ENCODE measurements around the gene LCTL.
"Not testable (repeated sequence)": the region's sequence is repeated elsewhere in the genome, so short reads cannot be mapped to it uniquely, and the experiment has no call there.

LCTL gene

GRCh38 chr15:66592505-66593218, 26.9 kb upstream of the LCTL start:
- no peak overlapping the region for H3K4me3 ChIP-seq (ENCODE audit: low read depth, low read length)

- no peak overlapping the region for H3K4me3 ChIP-seq (ENCODE audit: low read depth, low read length)
These were observed 25.6 kb upstream of the LCTL start for GRCh38 chr15:66591322-66591862.

- H3K4me3 ChIP-seq (ENCODE audit: low read depth, low read length): no peak overlapping the region
These were observed 24.6 kb upstream of the LCTL start for GRCh38 chr15:66590435-66590834.

GRCh38 chr15:66589429-66589828, 23.6 kb upstream of the LCTL start:
- not testable (repeated sequence) for H3K4me3 ChIP-seq (ENCODE audit: low read depth, low read length)

GRCh38 chr15:66588971-66589370, 23.2 kb upstream of the LCTL start:
- H3K4me3 ChIP-seq (ENCODE audit: low read depth, low read length): no peak overlapping the region

GRCh38 chr15:66588537-66588936, 22.7 kb upstream of the LCTL start:
- H3K4me3 ChIP-seq (ENCODE audit: low read depth, low read length): no peak overlapping the region

GRCh38 chr15:66587749-66588148, 22.0 kb upstream of the LCTL start:
- no peak overlapping the region for H3K4me3 ChIP-seq (ENCODE audit: low read depth, low read length)

GRCh38 chr15:66587020-66587419, 21.2 kb upstream of the LCTL start:
- no peak overlapping the region for H3K4me3 ChIP-seq (ENCODE audit: low read depth, low read length)

GRCh38 chr15:66586155-66586976, 20.6 kb upstream of the LCTL start:
- no peak overlapping the region for H3K4me3 ChIP-seq (ENCODE audit: low read depth, low read length)

GRCh38 chr15:66581972-66582537, 16.3 kb upstream of the LCTL start:
- no peak overlapping the region for H3K4me3 ChIP-seq (ENCODE audit: low read depth, low read length)

- no peak overlapping the region for H3K4me3 ChIP-seq (ENCODE audit: low read depth, low read length)
These were observed 14.8 kb upstream of the LCTL start for GRCh38 chr15:66580643-66581042.

GRCh38 chr15:66578286-66578875, 12.6 kb upstream of the LCTL start:
- H3K4me3 ChIP-seq (ENCODE audit: low read depth, low read length): no peak overlapping the region

GRCh38 chr15:66574596-66574950, 8.8 kb upstream of the LCTL start:
- H3K4me3 ChIP-seq (ENCODE audit: low read depth, low read length): no peak overlapping the region

- no peak overlapping the region for H3K4me3 ChIP-seq (ENCODE audit: low read depth, low read length)
These were observed 8.2 kb upstream of the LCTL start for GRCh38 chr15:66573719-66574595.

- H3K4me3 ChIP-seq (ENCODE audit: low read depth, low read length): no peak overlapping the region
These were observed 7.5 kb upstream of the LCTL start for GRCh38 chr15:66573348-66573718.

GRCh38 chr15:66572146-66572545, 6.3 kb upstream of the LCTL start:
- no peak overlapping the region for H3K4me3 ChIP-seq (ENCODE audit: low read depth, low read length)

- H3K4me3 ChIP-seq (ENCODE audit: low read depth, low read length): no peak overlapping the region
These were observed 5.2 kb upstream of the LCTL start for GRCh38 chr15:66570842-66571478.

- no peak overlapping the region for H3K4me3 ChIP-seq (ENCODE audit: low read depth, low read length)
These were observed 4.5 kb upstream of the LCTL start for GRCh38 chr15:66570327-66570726.

GRCh38 chr15:66569461-66570137, 3.8 kb upstream of the LCTL start:
- no peak overlapping the region for H3K4me3 ChIP-seq (ENCODE audit: low read depth, low read length)

- H3K4me3 ChIP-seq (ENCODE audit: low read depth, low read length): no peak overlapping the region
These were observed 2.1 kb upstream of the LCTL start for GRCh38 chr15:66567897-66568296.

Data from iPS-11a (cell line).